ENCODE measurements around the gene FMNL2. TPM values are rescaled to one million over a fixed set of nuclear protein-coding genes. Genes with fewer than 3 reads are reported as not detected.

FMNL2 gene
- total RNA-seq, 1 experiment from 2014 or later, result 33.6 TPM

DNA sequence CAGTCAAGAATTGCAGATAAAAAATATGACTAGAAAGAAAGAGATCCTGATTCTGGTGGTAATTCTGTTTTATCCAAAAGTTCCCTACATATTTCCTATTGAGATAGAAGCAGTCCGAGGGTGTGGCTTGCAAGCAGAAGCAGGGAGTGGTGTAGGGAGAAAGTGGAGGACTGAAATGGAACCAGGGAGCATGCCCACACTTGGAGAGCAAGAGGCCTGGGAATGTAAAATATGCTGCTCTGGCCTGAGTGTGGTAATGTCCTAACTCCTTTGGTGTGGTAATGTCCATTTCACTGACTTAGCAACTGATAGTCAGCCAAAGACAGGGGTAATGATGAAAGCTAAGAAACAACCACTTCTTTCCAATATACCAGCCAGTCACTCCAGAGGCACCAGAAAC is 30.1 kb upstream of the FMNL2 start:
- no peak overlapping the region for H3K4ac ChIP-seq (ENCODE audit: low read depth, low read length)
- H3K27ac ChIP-seq (ENCODE audit: insufficient read length, low read depth, low read length), result no peak overlapping the region
- TF ChIP-seq, protein P1, sequence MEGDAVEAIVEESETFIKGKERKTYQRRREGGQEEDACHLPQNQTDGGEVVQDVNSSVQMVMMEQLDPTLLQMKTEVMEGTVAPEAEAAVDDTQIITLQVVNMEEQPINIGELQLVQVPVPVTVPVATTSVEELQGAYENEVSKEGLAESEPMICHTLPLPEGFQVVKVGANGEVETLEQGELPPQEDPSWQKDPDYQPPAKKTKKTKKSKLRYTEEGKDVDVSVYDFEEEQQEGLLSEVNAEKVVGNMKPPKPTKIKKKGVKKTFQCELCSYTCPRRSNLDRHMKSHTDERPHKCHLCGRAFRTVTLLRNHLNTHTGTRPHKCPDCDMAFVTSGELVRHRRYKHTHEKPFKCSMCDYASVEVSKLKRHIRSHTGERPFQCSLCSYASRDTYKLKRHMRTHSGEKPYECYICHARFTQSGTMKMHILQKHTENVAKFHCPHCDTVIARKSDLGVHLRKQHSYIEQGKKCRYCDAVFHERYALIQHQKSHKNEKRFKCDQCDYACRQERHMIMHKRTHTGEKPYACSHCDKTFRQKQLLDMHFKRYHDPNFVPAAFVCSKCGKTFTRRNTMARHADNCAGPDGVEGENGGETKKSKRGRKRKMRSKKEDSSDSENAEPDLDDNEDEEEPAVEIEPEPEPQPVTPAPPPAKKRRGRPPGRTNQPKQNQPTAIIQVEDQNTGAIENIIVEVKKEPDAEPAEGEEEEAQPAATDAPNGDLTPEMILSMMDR (conservative IDR thresholded peaks at IDR 0.05), result no peak
- H3K27ac Mint-ChIP-seq, result no peak overlapping the region
- H4K91ac ChIP-seq (ENCODE audit: insufficient read length, low read depth, low read length), result no peak overlapping the region
- no peak for DNase-seq
- H3K4me3 Mint-ChIP-seq, result no peak overlapping the region
- H3K27me3 Mint-ChIP-seq (ENCODE audit: low read depth), result no peaks in the 10 kb centered on the region
- H3K18ac ChIP-seq (ENCODE audit: insufficient read length, low read depth, low read length), result no peak overlapping the region
- no peaks in the 10 kb centered on the region for H3K9me3 ChIP-seq (ENCODE audit: control insufficient read depth, low read depth, low read length)
- no peak overlapping the region for H3K23ac ChIP-seq (ENCODE audit: insufficient read length, low read depth, low read length)
- H3K56ac ChIP-seq (ENCODE audit: insufficient read length, low read depth, low read length), result no peak overlapping the region
- H3K4me2 ChIP-seq (ENCODE audit: insufficient read depth, insufficient read length, low read length), result no peak overlapping the region
- H3K9ac ChIP-seq (ENCODE audit: extremely low read depth, insufficient read length, low read length), result no peak overlapping the region
- H2BK12ac ChIP-seq (ENCODE audit: insufficient read length, low read depth, low read length), result no peak overlapping the region
- H2BK120ac ChIP-seq (ENCODE audit: low read depth, low read length, poor library complexity, severe bottlenecking), result no peak overlapping the region
- H4K5ac ChIP-seq (ENCODE audit: insufficient read length, low read depth, low read length), result no peak overlapping the region
- H3K14ac ChIP-seq (ENCODE audit: insufficient read depth, low read length), result no peak overlapping the region; the same call in 1 of the 2 replicates
- no peak overlapping the region for H2BK5ac ChIP-seq (ENCODE audit: insufficient read length, low read length)
- no peak overlapping the region for H2BK20ac ChIP-seq (ENCODE audit: low read depth, low read length, poor library complexity, severe bottlenecking)
- H3K9me3 Mint-ChIP-seq, result no peaks in the 10 kb centered on the region
- H3K4me1 ChIP-seq (ENCODE audit: insufficient read depth, low read length), result no peaks in the 10 kb centered on the region
- no peak overlapping the region for H2AK5ac ChIP-seq (ENCODE audit: insufficient read length, low read length)
- H3K79me2 ChIP-seq (ENCODE audit: insufficient read depth, low read length), result no peaks in the 10 kb centered on the region
- no peak overlapping the region for H3T11ph ChIP-seq (ENCODE audit: low read length)
- no peak overlapping the region for H2BK15ac ChIP-seq (ENCODE audit: low read depth, low read length)
- H4K8ac ChIP-seq (replicated peaks; ENCODE audit: insufficient read length, low read depth, low read length), result no peak overlapping the region
- WGBS (ENCODE audit: extremely low coverage, insufficient read length, low lambda C conversion rate), result no CpG with 5 or more reads among the region's 1 CpG
- peaks cover 4 to 6% of the 10 kb centered on the region in 2 experiments; a peak in 2 of 4 replicates for H3K4me1 Mint-ChIP-seq
- no peak overlapping the region for H2AFZ ChIP-seq (ENCODE audit: low read length)
- no peaks in the 10 kb centered on the region for H4K20me1 ChIP-seq (ENCODE audit: control insufficient read depth, insufficient read depth, insufficient read length)
- H3K79me1 ChIP-seq (ENCODE audit: insufficient read depth, low read depth, low read length, poor library complexity, severe bottlenecking), result no peaks in the 10 kb centered on the region
- no peaks in the 10 kb centered on the region; a peak in 1 of 7 replicates for H3K36me3 Mint-ChIP-seq (ENCODE audit: insufficient read depth in 1 of 3, low read depth in 3 of 3)
- no peaks in the 10 kb centered on the region for H3K27me3 ChIP-seq (ENCODE audit: insufficient read depth, low read length)
- H3K23me2 ChIP-seq (ENCODE audit: insufficient read length, low read depth, low read length, poor library complexity, severe bottlenecking), result no peaks in the 10 kb centered on the region

Measured in H9 (cell line).